DOHH2 (cell line): Measurements from ENCODE around the gene SLC15A2.

Experiments
- H3F3A ChIP-seq: fragments of 200-600 bp; sonication (generic), shearing (Covaris generic); 2 replicates; pipeline ENCODE4 v1.6.0; 2016; ENCODE audit warnings: antibody characterized with exemption, mild to moderate bottlenecking; ENCODE audit not compliant: control insufficient read depth, insufficient read depth
- H3K27ac ChIP-seq: fragments of 200-600 bp; sonication (generic); 2 replicates; pipeline ENCODE4 v1.5.1; 2014; ENCODE audit warnings: low read depth, mild to moderate bottlenecking, low read length, moderate library complexity
- H3K27me3 ChIP-seq: fragments of 200-600 bp; sonication (generic); 2 replicates; pipeline ENCODE4 v1.6.1; 2014; ENCODE audit warnings: mild to moderate bottlenecking, low read length, mixed read lengths; ENCODE audit not compliant: control insufficient read depth
- H3K36me3 ChIP-seq: fragments of 200-600 bp; sonication (generic); 2 replicates; pipeline ENCODE4 v1.6.1; 2014; ENCODE audit warnings: mild to moderate bottlenecking, low read length, moderate library complexity, mixed read lengths; ENCODE audit not compliant: control insufficient read depth
- H3K4me1 ChIP-seq: fragments of 200-600 bp; sonication (generic); 2 replicates; pipeline ENCODE4 v1.6.1; 2014; ENCODE audit warnings: mild to moderate bottlenecking, low read length, mixed read lengths; ENCODE audit not compliant: control insufficient read depth
- H3K4me2 ChIP-seq: fragments of 200-600 bp; sonication (generic); 2 replicates; pipeline ENCODE4 v1.6.0; 2014; ENCODE audit warnings: mild to moderate bottlenecking, low read length, moderate library complexity
- H3K4me3 ChIP-seq: fragments of 200-600 bp; sonication (generic); 2 replicates; pipeline ENCODE4 v1.5.1; 2014; ENCODE audit warnings: mild to moderate bottlenecking, low read length, mixed read lengths
- H3K79me2 ChIP-seq: fragments of 200-600 bp; sonication (generic); 2 replicates; pipeline ENCODE4 v1.6.1; 2014; ENCODE audit warnings: mild to moderate bottlenecking, low read length, mixed read lengths; ENCODE audit not compliant: control insufficient read depth
- H3K9me2 ChIP-seq: fragments of 200-600 bp; sonication (generic); replicated peaks from 2 replicates; pipeline ENCODE4 v1.6.1; 2014; ENCODE audit warnings: mild to moderate bottlenecking, low read length, mixed read lengths; ENCODE audit not compliant: control insufficient read depth
- H3K9me3 ChIP-seq: fragments of 200-600 bp; sonication (generic); 2 replicates; pipeline ENCODE4 v1.6.1; 2014; ENCODE audit warnings: antibody characterized with exemption, low read length, mixed read lengths; ENCODE audit not compliant: control insufficient read depth, insufficient read depth
- H4K20me1 ChIP-seq: fragments of 200-600 bp; sonication (generic); 2 replicates; pipeline ENCODE4 v1.6.0; 2014; ENCODE audit warnings: low read depth, mild to moderate bottlenecking, antibody characterized with exemption, low read length, moderate library complexity; ENCODE audit not compliant: control insufficient read depth, insufficient read depth
- EZH2phosphoT487 ChIP-seq: fragments of 200-600 bp; sonication (generic); IDR thresholded peaks from 2 replicates; pipeline ENCODE4 v1.6.1; 2017; ENCODE audit warnings: borderline replicate concordance, mild to moderate bottlenecking, antibody characterized with exemption, low read length, moderate library complexity, mixed read lengths
- TF ChIP-seq, protein P1 (sequence below): fragments of 200-600 bp; sonication (generic); IDR thresholded peaks from one replicate; pipeline ENCODE4 v1.5.1; 2014; ENCODE audit warnings: antibody characterized with exemption, mild to moderate bottlenecking, low read depth, low read length; ENCODE audit not compliant: poor library complexity, severe bottlenecking

SLC15A2 gene

DNA sequence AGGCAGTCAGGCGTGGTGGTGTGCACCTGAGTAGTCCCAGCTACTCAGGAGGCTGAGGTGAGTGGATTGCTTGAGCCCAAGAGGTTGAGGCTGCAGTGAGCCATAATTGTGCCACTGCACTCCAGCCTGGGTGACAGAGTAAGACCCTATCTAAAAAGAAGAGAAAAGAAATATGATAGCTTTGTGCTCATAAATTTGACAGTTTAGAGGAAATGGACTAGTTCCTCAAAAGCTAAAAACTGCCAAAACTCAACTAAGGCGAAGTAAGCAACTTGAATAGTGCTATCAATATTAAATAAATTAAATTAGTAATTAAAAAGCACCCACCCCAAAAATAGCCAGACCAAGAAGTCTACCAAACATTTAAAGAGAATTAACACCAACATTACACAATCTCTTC is 24.5 kb upstream of the SLC15A2 start:
- Histone ChIP-seq H3K4me2 (no peak overlapping the region), H3K4me3 (no peak overlapping the region), H3K27ac (no peak overlapping the region), H4K20me1 (peaks cover 4% of the 10 kb centered on the region; the same call in 1 of the 2 replicates), H3K36me3 (peaks cover 83% of the 10 kb centered on the region), H3K27me3 (no peaks in the 10 kb centered on the region), H3K9me3 (no peaks in the 10 kb centered on the region), H3K4me1 (peaks cover 42% of the 10 kb centered on the region), H3F3A (peaks cover 19% of the 10 kb centered on the region; the same call in 1 of the 2 replicates), H3K9me2 (no peaks in the 10 kb centered on the region), H3K79me2 (peaks cover 32% of the 10 kb centered on the region)
- no peak for TF ChIP-seq EZH2phosphoT487
- TF ChIP-seq, protein P1, sequence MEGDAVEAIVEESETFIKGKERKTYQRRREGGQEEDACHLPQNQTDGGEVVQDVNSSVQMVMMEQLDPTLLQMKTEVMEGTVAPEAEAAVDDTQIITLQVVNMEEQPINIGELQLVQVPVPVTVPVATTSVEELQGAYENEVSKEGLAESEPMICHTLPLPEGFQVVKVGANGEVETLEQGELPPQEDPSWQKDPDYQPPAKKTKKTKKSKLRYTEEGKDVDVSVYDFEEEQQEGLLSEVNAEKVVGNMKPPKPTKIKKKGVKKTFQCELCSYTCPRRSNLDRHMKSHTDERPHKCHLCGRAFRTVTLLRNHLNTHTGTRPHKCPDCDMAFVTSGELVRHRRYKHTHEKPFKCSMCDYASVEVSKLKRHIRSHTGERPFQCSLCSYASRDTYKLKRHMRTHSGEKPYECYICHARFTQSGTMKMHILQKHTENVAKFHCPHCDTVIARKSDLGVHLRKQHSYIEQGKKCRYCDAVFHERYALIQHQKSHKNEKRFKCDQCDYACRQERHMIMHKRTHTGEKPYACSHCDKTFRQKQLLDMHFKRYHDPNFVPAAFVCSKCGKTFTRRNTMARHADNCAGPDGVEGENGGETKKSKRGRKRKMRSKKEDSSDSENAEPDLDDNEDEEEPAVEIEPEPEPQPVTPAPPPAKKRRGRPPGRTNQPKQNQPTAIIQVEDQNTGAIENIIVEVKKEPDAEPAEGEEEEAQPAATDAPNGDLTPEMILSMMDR, result no peak

DNA sequence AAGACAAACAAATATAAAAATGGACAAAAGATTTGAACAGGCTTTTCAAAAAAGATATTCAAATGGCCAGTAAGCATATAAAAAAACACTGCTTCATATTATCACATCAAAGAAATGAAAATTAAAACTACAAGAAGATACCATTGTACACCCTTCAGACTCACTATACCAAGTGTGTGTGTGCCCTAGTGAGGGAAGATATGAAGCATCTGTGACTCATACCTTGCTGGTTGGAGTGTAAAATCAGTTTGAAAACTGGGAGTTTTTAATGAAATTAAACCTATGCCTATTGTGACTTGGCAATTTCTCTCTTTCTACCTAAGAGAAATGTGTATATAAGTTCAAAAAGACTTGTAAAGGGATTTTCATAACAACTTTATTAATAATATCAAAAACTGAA is 23.5 kb upstream of the SLC15A2 start:
- Histone ChIP-seq H3K27ac (no peak overlapping the region), H3K4me1 (peaks cover 42% of the 10 kb centered on the region), H3K79me2 (peaks cover 30% of the 10 kb centered on the region), H4K20me1 (peaks cover 4% of the 10 kb centered on the region; the same call in 1 of the 2 replicates), H3K4me3 (no peak overlapping the region), H3K9me2 (no peaks in the 10 kb centered on the region), H3K36me3 (peaks cover 83% of the 10 kb centered on the region), H3K27me3 (no peaks in the 10 kb centered on the region), H3F3A (peaks cover 21% of the 10 kb centered on the region; the same call in 1 of the 2 replicates), H3K9me3 (no peaks in the 10 kb centered on the region), H3K4me2 (0 out of 2 replicates have a peak overlapping the region, but pooled peaks have one; percentile 17)
- TF ChIP-seq EZH2phosphoT487, result no peak
- TF ChIP-seq, protein P1, result no peak

DNA sequence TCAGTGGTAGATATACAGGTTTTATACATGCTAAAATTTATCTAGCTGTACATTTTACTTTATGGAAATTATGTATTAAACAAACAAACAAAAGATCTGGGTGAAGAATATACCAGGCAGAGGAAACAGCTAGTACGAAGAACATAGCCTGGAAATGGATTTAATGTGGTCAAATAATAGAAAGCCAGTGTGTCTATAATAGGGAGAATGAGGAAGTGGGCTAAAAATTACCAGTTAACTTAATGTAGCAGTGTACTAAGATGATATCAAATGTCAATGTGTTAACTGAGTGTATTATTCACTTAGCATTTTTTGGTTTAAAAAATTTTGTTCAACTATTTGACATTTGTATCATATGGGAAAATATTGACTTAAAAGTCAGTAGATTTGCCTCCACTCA is 22.8 kb upstream of the SLC15A2 start:
- Histone ChIP-seq H3K4me3 (no peak overlapping the region), H4K20me1 (peaks cover 4% of the 10 kb centered on the region; the same call in 1 of the 2 replicates), H3K27me3 (no peaks in the 10 kb centered on the region), H3K36me3 (peaks cover 82% of the 10 kb centered on the region), H3K4me2 (no peak overlapping the region), H3K27ac (no peak overlapping the region), H3K4me1 (peaks cover 42% of the 10 kb centered on the region), H3K9me2 (no peaks in the 10 kb centered on the region), H3K79me2 (peaks cover 28% of the 10 kb centered on the region), H3F3A (peaks cover 22% of the 10 kb centered on the region; the same call in 1 of the 2 replicates), H3K9me3 (no peaks in the 10 kb centered on the region)
- no peak for TF ChIP-seq EZH2phosphoT487
- TF ChIP-seq, protein P1, result no peak
